Measurements from ENCODE around the gene DTX1.
"Not testable (repeated sequence)": the region's sequence is repeated elsewhere in the genome, so short reads cannot be mapped to it uniquely, and the experiment has no call there.

Gene DTX1

GRCh38 chr12:113141716-113142115 lies 85.2 kb downstream of the DTX1 start:
- not testable (repeated sequence) for DNase-seq

GRCh38 chr12:113142173-113142885 lies 85.8 kb downstream of the DTX1 start:
- DNase-seq, result no peak

GRCh38 chr12:113142886-113143332 lies 86.4 kb downstream of the DTX1 start:
- no peak for DNase-seq

GRCh38 chr12:113143959-113144358 lies 87.4 kb downstream of the DTX1 start:
- no peak for DNase-seq

GRCh38 chr12:113144806-113145205 lies 88.3 kb downstream of the DTX1 start:
- no peak for DNase-seq

- DNase-seq, result no peak
These were observed 89.4 kb downstream of the DTX1 start for GRCh38 chr12:113145720-113146551.

GRCh38 chr12:113146999-113147398 lies 90.5 kb downstream of the DTX1 start:
- no peak for DNase-seq
